ENCODE results near the gene FBXO9. TPM values are rescaled to one million over a fixed set of nuclear protein-coding genes. Genes with fewer than 3 reads are reported as not detected.
"Not testable (repeated sequence)": the region's sequence is repeated elsewhere in the genome, so short reads cannot be mapped to it uniquely, and the experiment has no call there.

Gene FBXO9
- polyA plus RNA-seq, 1 donor from 2014 or later = 48.3 TPM

DNA sequence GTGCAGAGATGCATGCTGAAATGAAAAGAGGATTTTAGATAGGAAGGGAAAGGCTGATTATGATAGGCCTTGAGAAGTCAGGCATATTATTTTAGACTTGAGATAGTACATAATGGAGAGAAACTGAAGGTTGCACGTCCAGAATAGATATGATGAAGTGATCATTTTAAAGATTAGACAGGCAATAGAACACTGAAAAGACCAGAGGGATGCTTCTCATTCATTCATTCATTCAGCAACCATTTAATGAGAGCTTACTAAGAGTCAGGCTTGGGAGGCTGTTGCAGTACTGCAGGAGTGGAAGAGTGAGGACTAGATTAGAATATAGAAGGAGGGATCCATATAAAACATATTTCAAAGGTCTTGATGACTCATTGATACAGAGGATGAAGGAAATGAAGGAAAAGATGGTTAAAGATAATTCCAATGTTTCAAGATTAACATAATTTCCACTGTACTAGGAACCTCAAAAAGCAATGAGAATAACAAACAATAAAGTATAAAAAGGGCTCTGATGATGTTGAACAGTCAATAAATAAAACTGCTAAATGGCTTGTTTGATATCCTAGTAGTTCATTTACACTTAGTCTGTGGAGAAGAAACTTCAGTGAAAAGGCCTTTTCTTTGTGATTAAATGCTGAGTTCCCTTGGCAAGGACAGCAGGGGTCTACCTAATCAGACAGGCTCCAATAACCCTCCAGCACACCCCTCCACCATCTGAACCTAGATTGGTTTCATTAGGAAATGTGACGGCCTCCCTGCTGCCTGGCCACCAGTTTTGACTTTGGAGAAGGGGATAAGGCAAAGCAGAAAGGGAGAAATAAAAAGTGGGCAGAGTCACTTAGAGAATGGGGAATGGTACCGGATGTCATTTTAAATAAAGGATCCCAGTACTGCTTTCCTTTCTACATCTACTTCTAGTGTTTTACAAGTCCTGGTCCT is 5.3 kb upstream of the FBXO9 start:
- no peaks in the 10 kb centered on the region for H3K9me3 Mint-ChIP-seq
- H3K36me3 Mint-ChIP-seq = no peaks in the 10 kb centered on the region
- peak overlapping the region; percentile 90 to 97 (median 94) for H3K4me3 Mint-ChIP-seq
- H3K27me3 Mint-ChIP-seq = no peaks in the 10 kb centered on the region
- H3K4me1 Mint-ChIP-seq = peaks cover 33 to 57% (median 56%) of the 10 kb centered on the region in 3 donors
- peak overlapping the region in 1 of 3 donors; percentile 55 for H3K27ac Mint-ChIP-seq

DNA sequence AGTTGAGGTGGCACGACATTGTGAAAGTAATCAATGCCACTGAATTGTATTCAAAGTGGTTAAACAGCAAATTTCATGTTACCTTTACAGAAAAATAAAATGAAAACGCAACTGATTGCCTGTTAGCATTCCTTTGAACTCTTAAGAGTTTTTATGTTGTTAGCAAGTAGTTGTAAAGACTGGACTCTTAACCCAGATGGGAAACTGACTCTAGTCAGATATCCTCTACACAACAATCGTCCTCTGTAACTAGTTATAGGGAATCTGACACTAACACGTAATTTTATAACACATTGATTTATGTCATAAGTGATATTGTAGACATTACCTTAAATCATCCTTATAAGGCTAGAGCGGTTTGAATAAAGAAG is 3.0 kb upstream of the FBXO9 start:
- peak overlapping the region; percentile 90 to 97 (median 94) for H3K4me3 Mint-ChIP-seq
- H3K36me3 Mint-ChIP-seq = no peaks in the 10 kb centered on the region
- H3K4me1 Mint-ChIP-seq = peaks cover 33 to 57% (median 56%) of the 10 kb centered on the region in 3 donors
- H3K27me3 Mint-ChIP-seq = no peaks in the 10 kb centered on the region
- H3K9me3 Mint-ChIP-seq = no peaks in the 10 kb centered on the region
- H3K27ac Mint-ChIP-seq = peak overlapping the region; percentile 66 to 86 (median 83)

DNA sequence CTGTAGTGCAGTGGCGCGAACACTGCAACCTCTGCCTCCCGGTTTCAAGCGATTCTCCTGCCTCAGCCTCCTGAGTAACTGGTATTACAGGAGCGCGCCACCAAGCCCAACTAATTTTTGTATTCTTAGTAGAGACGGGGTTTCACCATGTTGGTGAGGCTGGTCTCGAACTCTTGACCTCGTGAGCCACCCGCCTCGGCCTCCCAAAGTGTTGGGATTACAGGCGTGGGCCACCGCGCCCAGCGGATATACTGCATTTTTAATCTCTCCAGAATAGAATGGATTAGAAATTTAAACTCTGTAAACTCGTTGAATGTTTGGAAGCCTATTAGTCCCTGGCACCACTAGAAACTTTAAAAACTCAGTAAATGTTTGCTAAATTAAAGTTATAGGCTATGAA is 949 bp upstream of the FBXO9 start:
- not testable (repeated sequence) for H3K36me3 Mint-ChIP-seq, H3K27me3 Mint-ChIP-seq, H3K9me3 Mint-ChIP-seq
- peak overlapping the region in 2 of 3 donors; percentile 89 to 98 for H3K27ac Mint-ChIP-seq
- peak overlapping the region; percentile 96 to 100 (median 100) for H3K4me3 Mint-ChIP-seq
- peaks cover 41 to 61% (median 51%) of the 10 kb centered on the region in 3 donors for H3K4me1 Mint-ChIP-seq

DNA sequence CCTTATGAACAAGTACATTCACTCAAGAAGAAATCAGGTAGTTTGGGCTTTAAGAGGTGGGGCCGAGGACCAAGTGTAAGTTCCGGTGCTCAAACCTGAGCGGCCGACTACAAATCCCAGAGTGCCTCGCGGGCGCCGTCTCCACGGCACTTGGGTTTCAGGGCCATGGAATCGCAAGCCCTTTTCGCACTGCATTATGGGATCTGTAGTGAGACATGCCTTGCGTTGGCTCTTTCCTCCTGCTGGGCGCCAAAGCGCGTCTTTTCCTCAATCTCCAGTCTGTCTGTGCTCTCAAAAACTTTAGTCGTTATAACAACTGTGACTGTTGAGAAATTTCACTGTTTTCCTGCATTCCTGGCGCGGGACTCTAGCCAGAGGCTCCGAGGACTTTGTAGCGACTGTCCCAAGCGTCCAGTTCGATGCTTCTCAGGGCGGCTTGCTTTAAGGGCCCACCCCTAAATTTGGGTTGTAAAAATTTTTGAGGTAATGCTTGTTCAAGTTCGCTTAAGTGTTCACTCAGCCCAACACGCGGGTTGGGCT is 408 bp upstream of the FBXO9 start:
- Mint-ChIP-seq H3K27ac (peak overlapping the region; percentile 89 to 98 (median 91)), H3K4me3 (peak overlapping the region; percentile 96 to 100 (median 100)), H3K36me3 (no peaks in the 10 kb centered on the region), H3K4me1 (peaks cover 40 to 59% (median 48%) of the 10 kb centered on the region in 3 donors), H3K9me3 (no peaks in the 10 kb centered on the region), H3K27me3 (no peaks in the 10 kb centered on the region)

DNA sequence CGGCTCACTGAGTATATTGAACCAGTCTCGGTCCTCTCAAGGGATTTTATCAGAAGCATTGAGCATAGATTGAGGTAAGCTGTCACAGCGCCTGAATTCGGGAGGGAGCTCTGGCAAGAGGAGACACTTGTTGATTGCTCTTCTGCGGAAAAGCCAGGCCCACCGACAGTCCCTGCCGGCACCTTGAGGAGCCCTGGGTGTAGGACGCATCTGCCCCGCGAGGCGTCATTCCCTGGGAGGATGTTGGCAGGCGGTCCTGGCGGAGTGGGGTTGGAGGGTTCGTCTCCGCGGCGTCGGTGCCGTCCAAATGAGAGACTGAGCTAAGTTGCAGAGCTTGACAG is 843 bp downstream of the FBXO9 start:
- Mint-ChIP-seq H3K4me3 (peak overlapping the region; percentile 96 to 100 (median 100)), H3K4me1 (peaks cover 35 to 56% (median 40%) of the 10 kb centered on the region in 3 donors)

DNA sequence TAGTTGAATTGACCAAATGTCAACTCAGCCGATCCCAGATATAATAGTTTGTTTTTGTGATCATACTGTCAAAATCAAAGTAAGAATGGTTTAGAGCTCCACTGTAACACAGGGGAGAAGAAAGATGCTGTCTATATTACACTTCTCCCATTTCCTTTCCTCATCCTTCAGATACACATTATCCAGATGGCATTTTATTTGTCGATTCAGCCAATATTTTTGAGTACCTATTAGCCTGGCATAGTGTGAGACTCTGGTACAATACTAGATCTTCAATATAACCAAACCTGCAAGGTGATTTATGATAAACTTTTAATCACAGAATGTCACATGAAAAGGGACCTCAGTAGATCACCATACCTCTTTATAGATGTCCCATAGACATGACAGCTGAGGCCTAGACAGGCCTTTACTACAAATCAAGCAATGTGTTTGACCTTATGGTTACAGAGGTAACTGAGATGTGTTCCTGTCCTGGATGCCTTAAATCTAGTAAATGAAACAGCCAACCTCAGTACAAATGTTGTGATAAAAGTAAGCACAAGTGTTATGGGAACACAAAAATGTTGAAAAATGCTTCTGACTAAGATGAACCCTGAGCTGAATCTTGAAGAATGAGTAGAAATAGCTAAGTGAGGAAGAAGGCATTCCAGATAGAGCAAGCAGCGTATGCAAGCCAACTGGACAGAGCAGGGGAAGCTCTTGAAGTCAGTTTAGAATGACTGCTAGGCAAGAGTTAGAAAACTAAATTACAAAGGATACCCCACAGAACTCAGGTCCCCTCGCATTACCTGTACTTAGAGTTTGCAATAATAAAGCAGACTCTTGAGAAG is 1.9 kb downstream of the FBXO9 start:
- peaks cover 34 to 53% (median 39%) of the 10 kb centered on the region in 3 donors for H3K4me1 Mint-ChIP-seq

More for the DNA sequence above, 843 bp downstream of the FBXO9 start:
- Mint-ChIP-seq H3K36me3 (no peaks in the 10 kb centered on the region), H3K9me3 (no peaks in the 10 kb centered on the region), H3K27ac (peak overlapping the region; percentile 20 to 91 (median 56)), H3K27me3 (no peaks in the 10 kb centered on the region)

DNA sequence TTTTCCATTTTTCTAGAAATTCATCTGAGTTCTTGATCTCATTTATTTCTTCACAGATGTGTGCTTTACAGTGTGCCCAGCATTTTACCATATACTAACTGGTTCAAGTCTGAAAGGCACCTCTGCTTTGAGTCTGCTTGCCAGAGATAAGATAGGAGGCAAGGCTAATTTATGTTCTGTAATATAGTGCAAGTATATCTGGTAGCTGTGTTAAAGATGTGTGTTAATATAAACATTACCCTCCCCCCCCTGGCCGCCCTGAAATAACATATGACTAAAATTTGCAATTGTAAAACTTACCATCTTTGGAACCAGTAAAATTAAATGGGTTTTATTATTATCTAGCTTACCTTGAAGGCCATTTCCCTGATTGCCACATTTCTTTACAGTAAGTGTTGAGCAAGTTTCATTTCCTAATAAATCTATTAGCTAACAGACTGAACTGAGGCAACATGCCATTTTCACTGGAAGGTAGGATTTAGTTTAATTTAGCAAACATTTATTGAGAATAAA is 2.7 kb downstream of the FBXO9 start:
- Mint-ChIP-seq H3K27me3 (no peaks in the 10 kb centered on the region), H3K4me1 (peaks cover 28 to 45% (median 32%) of the 10 kb centered on the region in 3 donors), H3K4me3 (peak overlapping the region in 1 of 4 donors; percentile 96), H3K36me3 (no peaks in the 10 kb centered on the region), H3K9me3 (no peaks in the 10 kb centered on the region), H3K27ac (no peak overlapping the region)

More for the DNA sequence above, 1.9 kb downstream of the FBXO9 start:
- H3K36me3 Mint-ChIP-seq = no peaks in the 10 kb centered on the region
- no peaks in the 10 kb centered on the region for H3K27me3 Mint-ChIP-seq
- no peaks in the 10 kb centered on the region for H3K9me3 Mint-ChIP-seq
- peak overlapping the region; percentile 8 to 20 (median 14) for H3K27ac Mint-ChIP-seq
- H3K4me3 Mint-ChIP-seq = peak overlapping the region; percentile 67 to 100 (median 98)

DNA sequence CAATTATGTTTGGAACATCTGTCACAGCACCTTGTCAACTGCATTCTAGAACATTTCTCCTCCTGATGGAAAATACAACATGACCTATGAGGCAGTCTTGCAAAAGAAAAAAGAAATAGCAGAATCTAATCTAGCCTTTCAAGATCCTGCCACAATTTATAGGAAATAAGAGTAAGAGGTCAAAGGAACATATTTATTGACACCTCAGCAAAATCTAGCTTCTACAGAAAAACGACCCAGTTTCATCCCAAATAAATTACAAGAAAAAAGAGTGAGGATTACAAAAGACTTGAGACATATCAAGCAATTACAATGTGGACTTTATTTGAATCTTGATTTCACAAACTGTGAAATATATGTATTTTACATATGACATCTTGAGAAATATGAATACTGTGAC is 4.2 kb downstream of the FBXO9 start:
- peak overlapping the region in 1 of 4 donors; percentile 60 for H3K4me3 Mint-ChIP-seq
- H3K36me3 Mint-ChIP-seq = peaks cover 4% of the 10 kb centered on the region
- peaks cover 24 to 44% (median 30%) of the 10 kb centered on the region in 3 donors for H3K4me1 Mint-ChIP-seq
- H3K9me3 Mint-ChIP-seq = no peaks in the 10 kb centered on the region
- no peaks in the 10 kb centered on the region for H3K27me3 Mint-ChIP-seq
- H3K27ac Mint-ChIP-seq = peak overlapping the region in 1 of 3 donors; percentile 48

DNA sequence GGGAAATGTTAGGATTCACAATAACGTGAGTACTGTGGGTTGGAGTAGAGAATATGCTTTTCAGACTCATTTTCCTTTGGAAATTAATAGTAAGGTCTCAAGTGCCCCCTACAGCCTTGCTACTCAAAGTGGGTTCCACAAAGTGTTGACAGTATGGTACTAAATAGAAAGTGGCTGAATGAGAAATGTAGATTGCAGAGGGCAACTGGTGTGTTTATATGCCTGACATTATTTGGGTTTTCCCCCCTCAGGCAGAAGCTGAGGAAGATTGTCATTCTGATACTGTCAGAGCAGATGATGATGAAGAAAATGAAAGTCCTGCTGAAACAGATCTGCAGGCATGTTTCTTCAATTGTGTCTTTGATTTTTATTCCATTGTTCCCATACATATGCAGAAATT is 5.6 kb downstream of the FBXO9 start:
- peak overlapping the region in 1 of 4 donors; percentile 46 for H3K4me3 Mint-ChIP-seq
- peak overlapping the region in 1 of 3 donors; percentile 62 for H3K27ac Mint-ChIP-seq
- H3K27me3 Mint-ChIP-seq = no peaks in the 10 kb centered on the region
- peaks cover 4% of the 10 kb centered on the region for H3K36me3 Mint-ChIP-seq
- peaks cover 23 to 41% (median 27%) of the 10 kb centered on the region in 3 donors for H3K4me1 Mint-ChIP-seq
- no peaks in the 10 kb centered on the region for H3K9me3 Mint-ChIP-seq

DNA sequence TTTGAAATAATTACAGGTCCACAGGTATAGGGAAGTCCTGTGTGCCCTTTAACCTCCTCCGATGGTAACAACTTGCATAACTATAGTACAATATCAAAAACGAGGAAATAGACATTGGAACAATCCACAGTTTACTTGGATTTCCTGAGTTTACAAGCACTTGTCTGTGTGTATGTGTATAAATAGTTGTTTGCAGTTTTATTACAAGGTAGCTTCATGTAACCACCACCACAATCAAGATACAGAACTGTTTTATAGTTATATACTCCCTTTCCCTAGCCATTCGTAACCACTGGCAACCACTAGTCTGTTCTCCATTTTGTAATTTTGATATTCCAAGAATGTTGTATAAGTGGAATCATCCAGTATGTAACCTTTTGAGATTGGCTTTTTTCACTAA is 9.1 kb downstream of the FBXO9 start:
- H3K36me3 Mint-ChIP-seq = peaks cover 4% of the 10 kb centered on the region
- H3K4me3 Mint-ChIP-seq = no peak overlapping the region
- no peak overlapping the region for H3K27ac Mint-ChIP-seq

DNA sequence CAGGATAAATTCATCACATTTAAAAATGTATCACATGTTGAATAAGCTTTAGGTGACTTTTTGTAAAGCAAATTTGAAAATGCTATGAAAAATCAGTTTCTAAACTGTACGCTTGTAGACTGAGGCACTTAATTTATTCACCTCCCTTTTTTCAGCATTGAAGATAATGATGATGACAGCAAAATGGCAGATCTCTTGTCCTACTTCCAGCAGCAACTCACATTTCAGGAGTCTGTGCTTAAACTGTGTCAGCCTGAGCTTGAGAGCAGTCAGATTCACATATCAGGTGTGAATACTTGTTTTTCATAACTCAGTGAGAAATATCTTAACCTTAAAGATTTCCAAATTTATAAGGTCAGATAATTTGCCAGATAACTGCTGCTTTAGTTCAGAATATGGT is 15.6 kb downstream of the FBXO9 start:
- Mint-ChIP-seq H3K27ac (no peak overlapping the region), H3K27me3 (no peaks in the 10 kb centered on the region), H3K4me1 (no peaks in the 10 kb centered on the region), H3K36me3 (peaks cover 3% of the 10 kb centered on the region), H3K4me3 (no peak overlapping the region), H3K9me3 (no peaks in the 10 kb centered on the region)

More for the DNA sequence above, 9.1 kb downstream of the FBXO9 start:
- Mint-ChIP-seq H3K9me3 (no peaks in the 10 kb centered on the region), H3K27me3 (no peaks in the 10 kb centered on the region), H3K4me1 (peaks cover 6 to 15% (median 6%) of the 10 kb centered on the region in 3 donors)

DNA sequence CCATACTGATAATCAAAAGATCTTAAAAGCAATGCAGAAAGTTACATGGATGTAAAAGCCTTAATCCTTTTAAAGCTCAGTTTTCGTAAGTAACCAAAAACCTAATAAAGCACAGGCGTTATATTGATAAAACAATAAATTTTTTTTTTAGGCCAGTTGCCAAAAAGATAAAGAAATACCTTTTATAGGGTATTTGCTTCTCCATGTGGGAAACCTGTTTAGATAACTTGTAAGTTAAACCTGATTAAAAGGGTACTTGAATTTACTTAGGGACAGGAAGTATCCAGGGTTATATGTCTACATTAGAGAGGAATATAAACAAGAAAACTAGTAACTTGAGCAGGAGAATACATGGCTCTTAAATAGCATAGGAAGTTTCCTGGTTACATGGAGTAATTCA is 21.1 kb downstream of the FBXO9 start:
- H3K27ac Mint-ChIP-seq = no peak overlapping the region
- H3K36me3 Mint-ChIP-seq = peaks cover 6% of the 10 kb centered on the region
- H3K27me3 Mint-ChIP-seq = no peaks in the 10 kb centered on the region
- H3K9me3 Mint-ChIP-seq = no peaks in the 10 kb centered on the region
- H3K4me1 Mint-ChIP-seq = no peaks in the 10 kb centered on the region
- H3K4me3 Mint-ChIP-seq = no peak overlapping the region

DNA sequence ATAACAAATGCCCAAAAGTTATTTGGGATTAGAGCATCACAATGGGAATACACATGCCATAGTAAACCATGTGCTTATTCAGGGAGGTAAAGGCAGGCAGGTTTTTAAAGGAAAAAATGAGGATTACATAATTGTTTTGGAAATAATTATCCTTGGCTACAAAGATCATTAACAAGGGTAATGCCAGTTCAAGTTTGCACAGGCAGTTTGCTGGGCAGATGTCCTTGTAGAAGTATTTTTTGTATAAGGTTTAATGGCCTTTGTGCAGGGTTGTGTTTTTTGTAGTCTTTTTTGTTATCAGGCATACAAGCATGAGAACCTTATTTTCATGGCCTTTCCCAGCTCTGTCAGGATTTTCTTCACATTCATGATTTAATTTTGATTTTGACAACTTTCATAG is 24.7 kb downstream of the FBXO9 start:
- Mint-ChIP-seq H3K27me3 (no peaks in the 10 kb centered on the region), H3K4me3 (no peak overlapping the region), H3K9me3 (no peaks in the 10 kb centered on the region), H3K27ac (peak overlapping the region in 1 of 3 donors; percentile 39), H3K36me3 (peaks cover 10% of the 10 kb centered on the region), H3K4me1 (no peaks in the 10 kb centered on the region)

DNA sequence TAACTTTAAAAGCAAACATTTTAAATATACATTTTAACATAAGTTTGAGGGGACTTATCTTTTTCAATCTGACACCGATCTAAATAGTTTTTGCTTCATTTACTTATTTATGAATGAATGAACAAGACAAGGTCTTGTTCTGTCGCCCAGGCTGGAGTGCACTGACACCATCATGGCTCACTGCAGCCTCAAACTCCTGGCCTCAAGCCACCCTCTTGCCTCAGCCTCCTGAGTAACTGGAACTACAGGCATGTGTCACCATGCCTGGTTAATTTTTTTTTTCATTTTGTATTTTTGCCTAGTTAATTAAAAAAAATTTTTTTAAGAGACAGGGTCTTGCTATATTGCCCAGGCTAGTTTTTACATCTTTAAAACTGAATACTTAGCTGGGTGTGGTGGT is 25.4 kb downstream of the FBXO9 start:
- Mint-ChIP-seq H3K27me3 (no peaks in the 10 kb centered on the region), H3K4me3 (no peak overlapping the region), H3K27ac (peak overlapping the region in 1 of 3 donors; percentile 39), H3K36me3 (peaks cover 10% of the 10 kb centered on the region), H3K9me3 (no peaks in the 10 kb centered on the region), H3K4me1 (no peaks in the 10 kb centered on the region)

DNA sequence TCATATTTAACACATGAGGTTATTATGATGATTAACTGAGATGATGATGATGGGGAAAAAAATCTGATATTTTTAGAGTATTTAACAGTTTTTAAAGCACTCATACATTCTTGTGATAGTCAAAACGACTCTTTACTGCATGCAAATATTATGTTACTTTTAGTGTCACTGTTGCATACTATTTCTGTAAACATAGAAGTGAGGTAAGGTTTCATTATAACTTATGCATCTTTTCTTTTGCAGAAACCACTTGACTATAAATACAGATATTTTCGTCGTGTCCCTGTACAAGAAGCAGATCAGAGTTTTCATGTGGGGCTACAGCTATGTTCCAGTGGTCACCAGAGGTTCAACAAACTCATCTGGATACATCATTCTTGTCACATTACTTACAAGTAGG is 30.1 kb downstream of the FBXO9 start:
- Mint-ChIP-seq H3K9me3 (no peaks in the 10 kb centered on the region), H3K4me1 (no peaks in the 10 kb centered on the region), H3K27me3 (no peaks in the 10 kb centered on the region), H3K4me3 (no peak overlapping the region), H3K36me3 (peaks cover 7% of the 10 kb centered on the region), H3K27ac (no peak overlapping the region)
